HG02884 (cell line): ENCODE data around the gene KCNK1.

Source experiments
- ATAC-seq: cut with Tn5 transposase; IDR thresholded peaks from one replicate; pipeline ENCODE4 v1.9.1; 2021; ENCODE audit warnings: mild to moderate bottlenecking, moderate library complexity; ENCODE audit not compliant: unreplicated experiment

The KCNK1 gene

DNA sequence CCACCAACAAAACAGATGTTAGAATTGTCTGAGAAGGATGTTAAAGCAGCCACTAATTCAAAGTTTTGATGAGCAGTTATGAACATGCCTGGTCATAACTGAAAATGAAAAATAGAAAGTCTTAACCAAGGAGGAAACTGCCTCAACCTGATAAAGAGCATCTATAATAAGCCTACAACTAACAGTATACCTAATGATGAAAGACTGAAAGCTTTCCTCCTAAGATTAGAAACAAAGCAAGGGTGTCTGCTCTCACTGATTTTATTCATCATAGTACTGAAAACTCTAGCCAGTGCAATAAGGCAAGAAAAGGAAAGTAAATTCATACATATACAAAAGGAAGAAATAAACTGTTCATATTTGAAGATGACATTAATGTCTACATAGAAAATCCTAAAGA is 82.0 kb downstream of the KCNK1 start:
- no peak for ATAC-seq

GRCh38 chr1:233700338-233700737 is 86.4 kb downstream of the KCNK1 start:
- no peak for ATAC-seq

DNA sequence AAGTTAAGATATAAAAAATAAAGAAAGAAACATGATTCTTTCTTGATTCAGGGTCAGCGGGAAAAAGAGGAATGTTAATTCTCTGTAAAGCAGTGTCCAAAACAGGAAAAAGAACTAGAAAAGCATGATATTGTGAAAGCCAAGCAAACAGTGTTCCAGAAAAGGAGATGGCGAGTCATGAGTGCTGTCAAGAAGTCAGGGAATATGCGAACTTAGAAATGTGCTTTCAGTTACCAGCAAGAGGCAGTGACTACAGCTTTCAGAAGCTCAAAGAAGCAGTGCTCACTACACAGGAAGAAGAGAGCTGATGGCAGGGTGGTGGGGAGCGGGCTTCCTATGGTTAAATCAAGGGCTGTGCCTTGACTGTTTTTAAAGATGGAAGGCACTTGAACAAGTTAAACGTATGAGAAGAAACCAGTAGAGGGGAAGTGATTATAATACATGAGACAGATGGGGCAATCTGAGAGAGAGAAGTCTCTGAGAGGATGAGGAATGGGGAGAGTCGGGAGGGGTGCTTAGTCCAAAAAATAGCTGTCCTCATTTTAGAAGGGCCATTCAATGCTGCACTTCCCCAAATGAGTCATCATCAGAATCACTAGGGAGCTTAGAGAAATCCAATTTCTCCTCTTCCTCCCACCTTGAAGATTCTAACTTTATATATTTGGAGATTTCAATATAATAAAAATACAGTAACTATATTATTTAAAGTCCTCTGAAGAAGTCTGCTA is 90.4 kb downstream of the KCNK1 start:
- ATAC-seq: no peak

DNA sequence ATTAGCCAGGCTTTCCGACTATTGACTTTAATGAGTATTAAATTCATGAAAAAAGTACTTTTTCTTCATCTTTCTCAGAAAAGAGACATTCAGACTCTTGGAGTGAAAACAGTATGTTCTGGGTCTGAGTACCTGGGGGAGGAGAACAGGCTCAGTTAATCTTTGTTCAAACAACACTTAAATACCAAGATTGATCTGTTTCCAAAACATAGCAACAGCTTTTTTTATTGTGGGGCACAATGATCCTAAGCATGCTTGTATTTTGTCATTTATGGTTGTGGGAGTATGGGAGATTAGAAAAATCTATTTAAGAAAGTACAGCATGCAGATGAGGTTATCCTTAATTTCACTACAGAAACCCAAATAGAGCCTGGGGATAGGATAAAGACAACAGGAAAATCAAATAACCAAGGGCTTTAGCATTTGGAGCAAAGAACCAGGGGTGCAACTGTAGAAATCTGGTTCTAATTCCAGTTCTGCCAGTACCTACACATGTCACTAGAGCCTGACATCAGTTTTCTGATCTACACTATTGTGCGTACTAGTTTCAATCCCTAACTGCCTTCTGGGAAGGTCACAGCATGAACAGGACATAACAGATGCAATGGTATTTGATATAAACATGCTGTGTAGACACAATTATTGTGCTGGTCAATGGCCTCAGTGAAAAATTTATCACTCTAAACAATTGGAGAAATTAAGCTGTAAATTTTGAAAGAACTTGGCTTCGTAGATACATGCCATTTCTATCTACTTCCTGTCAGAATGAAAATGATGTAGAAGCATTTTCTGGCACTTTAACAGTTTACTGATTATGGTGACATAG is 91.2 kb downstream of the KCNK1 start:
- ATAC-seq: no peak

- ATAC-seq: no peak
Measured at GRCh38 chr1:233707153-233707879, 93.4 kb downstream of the KCNK1 start.

- ATAC-seq: no peak
Measured at GRCh38 chr1:233707880-233708815, 94.2 kb downstream of the KCNK1 start.

- no peak for ATAC-seq
Measured at GRCh38 chr1:233710031-233710430, 96.1 kb downstream of the KCNK1 start.

- ATAC-seq: no peak
Measured at GRCh38 chr1:233710507-233710906, 96.6 kb downstream of the KCNK1 start.

GRCh38 chr1:233714631-233715217 is 100.8 kb downstream of the KCNK1 start:
- no peak for ATAC-seq

DNA sequence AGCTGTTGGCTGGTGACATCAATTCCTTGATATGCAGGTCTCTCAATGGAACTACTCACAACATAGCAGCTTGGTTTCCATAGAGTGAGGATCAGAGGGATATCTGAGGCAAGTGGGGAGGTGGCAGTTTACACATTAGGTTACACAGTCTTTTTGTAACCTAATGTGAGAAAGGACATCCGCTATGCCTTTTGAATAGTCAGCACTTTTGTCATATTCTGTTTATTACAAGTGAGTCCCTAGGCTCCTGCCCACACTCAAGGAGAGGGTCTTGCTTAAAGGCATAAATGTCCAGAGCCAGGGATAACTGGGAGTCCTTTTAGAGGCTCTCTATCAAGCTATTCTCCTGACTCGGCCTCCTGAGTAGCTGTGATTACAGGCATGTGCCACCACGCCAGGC is 104.2 kb downstream of the KCNK1 start:
- ATAC-seq: no peak

DNA sequence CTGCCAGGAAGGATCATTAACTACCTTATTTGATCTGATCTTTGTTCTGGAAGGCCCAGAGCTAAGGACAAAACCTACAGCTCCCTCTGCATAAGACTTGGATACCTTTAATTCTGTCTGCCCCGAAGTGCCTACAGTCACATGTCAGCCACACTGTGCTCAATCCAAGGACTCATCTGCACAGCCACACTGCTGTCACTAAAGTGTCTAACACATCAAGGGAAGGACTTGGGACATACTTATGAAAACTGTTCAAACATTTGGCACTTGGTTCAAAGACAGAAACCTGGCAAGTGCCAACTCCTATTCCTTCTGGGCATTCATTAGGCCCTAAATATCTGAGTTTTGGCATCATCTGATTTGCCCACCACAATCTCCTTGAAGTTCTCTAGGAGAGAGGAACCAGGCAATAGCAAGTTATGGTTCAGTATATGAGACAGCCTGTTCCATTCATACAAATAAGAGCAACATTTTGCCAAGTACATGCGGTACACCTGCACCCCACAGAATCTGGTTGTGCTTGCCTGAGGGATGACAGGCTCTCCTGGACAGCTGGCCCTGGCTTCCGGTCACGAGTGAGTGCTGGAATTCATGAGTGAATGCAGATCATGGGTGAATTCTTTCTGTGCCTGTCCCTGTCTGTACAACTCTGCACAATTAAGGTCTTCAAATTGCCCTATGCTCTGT is 105.9 kb downstream of the KCNK1 start:
- no peak for ATAC-seq

DNA sequence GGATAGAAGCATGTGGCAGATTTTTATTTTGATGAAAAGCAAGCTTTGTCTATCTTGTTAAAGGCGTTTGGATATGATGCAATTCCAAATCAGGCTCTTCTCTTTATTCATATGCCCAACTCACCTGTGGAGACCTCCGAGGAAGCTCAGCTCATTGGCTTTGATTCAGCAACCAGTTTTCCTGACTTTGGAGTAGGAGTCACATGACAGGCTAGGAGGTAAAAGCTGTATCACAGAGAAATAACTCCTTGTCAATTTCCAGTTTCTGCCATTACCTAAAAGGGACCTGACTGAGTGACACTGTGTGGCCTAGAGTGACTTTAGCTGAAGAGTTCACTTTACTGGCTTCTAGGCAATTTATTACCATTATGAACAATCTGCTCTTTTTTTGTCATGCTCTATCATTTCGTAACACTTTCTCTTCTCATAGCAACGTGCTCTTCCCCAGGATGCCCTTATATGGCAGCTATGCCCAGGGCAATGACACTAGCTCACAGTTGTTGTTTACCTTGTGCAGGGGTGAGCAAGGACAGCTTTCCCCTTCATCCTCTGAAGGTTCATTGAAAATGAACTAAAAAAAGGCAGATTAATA is 107.2 kb downstream of the KCNK1 start:
- no peak for ATAC-seq
